H9 (cell line): ENCODE data around the gene EGLN1. TPM values are rescaled to one million over a fixed set of nuclear protein-coding genes. Genes with fewer than 3 reads are reported as not detected.

ENCODE experiments used
- DNase-seq: peaks from one replicate; pipeline ENCODE4 v3.0.0-alpha.2; 2017
- H2AFZ ChIP-seq: one replicate; pipeline ENCODE4 v1.6.1; 2013; ENCODE audit warnings: mild to moderate bottlenecking, low read length, control low read depth, moderate library complexity
- H2AK5ac ChIP-seq: 2 replicates; pipeline ENCODE4 v1.6.1; 2013; ENCODE audit warnings: low read length, control low read depth, mixed read lengths; ENCODE audit not compliant: insufficient read length
- H2BK120ac ChIP-seq: one replicate; pipeline ENCODE4 v1.6.1; 2013; ENCODE audit warnings: low read depth, mild to moderate bottlenecking, low read length, control low read depth, inconsistent platforms; ENCODE audit not compliant: poor library complexity, severe bottlenecking
- H2BK12ac ChIP-seq: 2 replicates; pipeline ENCODE4 v1.6.1; 2013; ENCODE audit warnings: low read length, control low read depth, mixed read lengths, low read depth; ENCODE audit not compliant: insufficient read length
- H2BK15ac ChIP-seq: 2 replicates; pipeline ENCODE4 v1.6.1; 2013; ENCODE audit warnings: low read depth, low read length, control low read depth
- H2BK20ac ChIP-seq: one replicate; pipeline ENCODE4 v1.6.1; 2013; ENCODE audit warnings: low read depth, mild to moderate bottlenecking, low read length, control low read depth, inconsistent platforms; ENCODE audit not compliant: poor library complexity, severe bottlenecking
- H2BK5ac ChIP-seq: 2 replicates; pipeline ENCODE4 v1.6.1; 2013; ENCODE audit warnings: low read length, control low read depth, mixed read lengths; ENCODE audit not compliant: insufficient read length
- H3K14ac ChIP-seq: 2 replicates; pipeline ENCODE4 v1.6.1; 2013; ENCODE audit warnings: low read length, control low read depth; ENCODE audit not compliant: insufficient read depth
- H3K18ac ChIP-seq: 2 replicates; pipeline ENCODE4 v1.6.1; 2013; ENCODE audit warnings: low read depth, mild to moderate bottlenecking, mixed read lengths, low read length, control low read depth; ENCODE audit not compliant: insufficient read length
- H3K23ac ChIP-seq: 2 replicates; pipeline ENCODE4 v1.6.1; 2013; ENCODE audit warnings: low read length, control low read depth, mixed read lengths, low read depth; ENCODE audit not compliant: insufficient read length
- H3K23me2 ChIP-seq: 2 replicates; pipeline ENCODE4 v1.6.1; 2013; ENCODE audit warnings: low read depth, mild to moderate bottlenecking, mixed read lengths, low read length, control low read depth; ENCODE audit not compliant: insufficient read length, poor library complexity, severe bottlenecking
- H3K27ac ChIP-seq: 2 replicates; pipeline ENCODE4 v1.5.1; 2013; ENCODE audit warnings: low read length, control low read depth, mixed read lengths, low read depth; ENCODE audit not compliant: insufficient read length
- H3K27me3 ChIP-seq: 2 replicates; pipeline ENCODE4 v1.6.1; 2013; ENCODE audit warnings: low read length, control low read depth, inconsistent platforms; ENCODE audit not compliant: insufficient read depth
- H3K4ac ChIP-seq: 2 replicates; pipeline ENCODE4 v1.6.1; 2013; ENCODE audit warnings: low read depth, mild to moderate bottlenecking, control low read depth, inconsistent platforms, low read length, moderate library complexity
- H3K4me1 ChIP-seq: 2 replicates; pipeline ENCODE4 v1.6.1; 2013; ENCODE audit warnings: low read length, control low read depth, inconsistent platforms; ENCODE audit not compliant: insufficient read depth
- H3K4me2 ChIP-seq: 2 replicates; pipeline ENCODE4 v1.6.1; 2013; ENCODE audit warnings: low read length, control low read depth, mixed read lengths; ENCODE audit not compliant: insufficient read length, insufficient read depth
- H3K56ac ChIP-seq: 2 replicates; pipeline ENCODE4 v1.6.1; 2013; ENCODE audit warnings: low read depth, mild to moderate bottlenecking, mixed read lengths, low read length, control low read depth; ENCODE audit not compliant: insufficient read length
- H3K79me1 ChIP-seq: 2 replicates; pipeline ENCODE4 v1.6.1; 2013; ENCODE audit warnings: low read depth, mild to moderate bottlenecking, moderate library complexity, low read length, control low read depth, inconsistent platforms; ENCODE audit not compliant: insufficient read depth, poor library complexity, severe bottlenecking
- H3K79me2 ChIP-seq: 2 replicates; pipeline ENCODE4 v1.6.1; 2013; ENCODE audit warnings: low read length, control low read depth, inconsistent platforms; ENCODE audit not compliant: insufficient read depth
- H3K9ac ChIP-seq: 2 replicates; pipeline ENCODE4 v1.6.1; 2013; ENCODE audit warnings: low read length, control low read depth, mixed read lengths; ENCODE audit not compliant: insufficient read length; ENCODE audit errors: extremely low read depth
- H3K9me3 ChIP-seq: one replicate; pipeline ENCODE4 v1.6.1; 2013; ENCODE audit warnings: low read depth, low read length, inconsistent platforms; ENCODE audit not compliant: control insufficient read depth
- H3T11ph ChIP-seq: one replicate; pipeline ENCODE4 v1.6.1; 2013; ENCODE audit warnings: mild to moderate bottlenecking, low read length, control low read depth, inconsistent platforms
- H4K20me1 ChIP-seq: one replicate; pipeline ENCODE4 v1.6.1; 2013; ENCODE audit not compliant: control insufficient read depth, insufficient read length, insufficient read depth
- H4K5ac ChIP-seq: 2 replicates; pipeline ENCODE4 v1.6.1; 2013; ENCODE audit warnings: low read depth, mild to moderate bottlenecking, mixed read lengths, low read length, control low read depth; ENCODE audit not compliant: insufficient read length
- H4K8ac ChIP-seq: replicated peaks from 2 replicates; pipeline ENCODE4 v1.6.1; 2013; ENCODE audit warnings: low read length, control low read depth, mixed read lengths, low read depth; ENCODE audit not compliant: insufficient read length
- H4K91ac ChIP-seq: 2 replicates; pipeline ENCODE4 v1.6.1; 2013; ENCODE audit warnings: low read depth, mild to moderate bottlenecking, moderate library complexity, mixed read lengths, low read length, control low read depth; ENCODE audit not compliant: insufficient read length
- H3K27ac Mint-ChIP-seq, 3 experiments: 2 replicates in 2 of 3; 3 replicates in 1 of 3; pipeline ENCODE4 v1.8.0; 2020 to 2021; ENCODE audit warnings: mixed read lengths in 3 of 3, mild to moderate bottlenecking in 1 of 3, moderate library complexity in 1 of 3
- H3K27me3 Mint-ChIP-seq: 2 replicates; pipeline ENCODE4 v1.8.0; 2021; ENCODE audit warnings: low read depth, mild to moderate bottlenecking, moderate library complexity, mixed read lengths
- H3K36me3 Mint-ChIP-seq, 3 experiments: 2 replicates in 2 of 3; 3 replicates in 1 of 3; pipeline ENCODE4 v1.8.0; 2020 to 2021; ENCODE audit warnings: low read depth in 3 of 3, mixed read lengths in 3 of 3; ENCODE audit not compliant: insufficient read depth in 1 of 3
- H3K4me1 Mint-ChIP-seq, 2 experiments: 2 replicates each; pipeline ENCODE4 v1.8.0; 2020; ENCODE audit warnings: mixed read lengths in 2 of 2
- H3K4me3 Mint-ChIP-seq, 2 experiments: 2 replicates in 1 of 2; 3 replicates in 1 of 2; pipeline ENCODE4 v1.8.0; 2020 to 2021; ENCODE audit warnings: mild to moderate bottlenecking in 2 of 2, mixed read lengths in 2 of 2, moderate library complexity in 1 of 2
- H3K9me3 Mint-ChIP-seq, 2 experiments: 2 replicates in 1 of 2; 3 replicates in 1 of 2; pipeline ENCODE4 v1.8.0; 2020; ENCODE audit warnings: mild to moderate bottlenecking in 2 of 2, mixed read lengths in 2 of 2, moderate library complexity in 1 of 2
- WGBS: extraction: QIAGEN DNeasy Blood & Tissue Kit; methylation state at CpG from one replicate; pipeline ENCODE4 v1.1.7; 2013; ENCODE audit warnings: missing lambda C conversion rate, low lambda C conversion rate, mixed read lengths; ENCODE audit not compliant: insufficient read length; ENCODE audit errors: extremely low coverage; 5-methylcytosine and 5-hydroxymethylcytosine counted together
- total RNA-seq: library from RNA; stranded (reverse); gene quantifications from 2 replicates; pipeline ENCODE4 v1.2.1, GENCODE V29; 2021
- TF ChIP-seq, protein P1 (sequence below): fragments of 200-600 bp; sonication (generic); conservative IDR thresholded peaks from 3 replicates; pipeline ENCODE4 v1.8.0; 2021; ENCODE audit warnings: antibody characterized with exemption, mild to moderate bottlenecking

The EGLN1 gene
- total RNA-seq, 1 experiment from 2014 or later, result 8.4 TPM

DNA sequence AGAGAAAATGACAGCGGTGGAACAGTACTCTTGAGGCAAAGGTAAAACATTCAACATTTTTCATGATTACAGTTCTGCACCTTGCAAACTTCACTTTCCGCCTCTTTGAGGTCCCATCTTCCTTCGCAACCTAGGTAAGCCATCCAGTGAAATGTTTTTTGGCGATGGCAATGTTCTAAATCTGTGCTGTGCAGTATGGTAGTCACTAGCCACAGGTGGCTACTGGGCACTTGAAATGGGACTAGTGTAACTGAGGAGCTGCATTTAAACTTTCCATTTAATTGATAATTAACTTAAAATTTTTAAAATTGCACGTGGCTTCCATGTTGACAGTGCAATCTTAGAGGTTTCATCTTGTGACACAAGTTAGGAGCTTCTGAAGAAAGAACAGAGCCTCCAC, 97.4 kb downstream of the EGLN1 start:
- Histone ChIP-seq H3K14ac (no peak overlapping the region), H2BK120ac (no peak overlapping the region), H3K56ac (no peak overlapping the region), H2BK15ac (no peak overlapping the region), H4K20me1 (no peaks in the 10 kb centered on the region), H3K23ac (no peak overlapping the region), H3K18ac (no peak overlapping the region), H2BK20ac (no peak overlapping the region), H3K4ac (no peak overlapping the region), H4K5ac (no peak overlapping the region), H3K27ac (no peak overlapping the region), H3K4me2 (no peak overlapping the region), H3K9me3 (no peaks in the 10 kb centered on the region), H3K23me2 (no peaks in the 10 kb centered on the region), H2AK5ac (no peak overlapping the region), H4K91ac (no peak overlapping the region), H2AFZ (no peak overlapping the region), H3T11ph (no peak overlapping the region), H3K79me1 (no peaks in the 10 kb centered on the region), H3K9ac (no peak overlapping the region), H2BK5ac (no peak overlapping the region), H2BK12ac (no peak overlapping the region), H4K8ac (no peak overlapping the region), H3K79me2 (no peaks in the 10 kb centered on the region), H3K27me3 (no peaks in the 10 kb centered on the region), H3K4me1 (no peaks in the 10 kb centered on the region)
- Mint-ChIP-seq H3K27me3 (no peaks in the 10 kb centered on the region; the same call in 1 of the 2 replicates), H3K9me3 (no peaks in the 10 kb centered on the region), H3K36me3 (no peaks in the 10 kb centered on the region), H3K4me3 (no peak overlapping the region), H3K27ac (no peak overlapping the region), H3K4me1 (peaks cover 3 to 4% of the 10 kb centered on the region in 2 experiments; a peak in 3 of 4 replicates)
- TF ChIP-seq, protein P1, sequence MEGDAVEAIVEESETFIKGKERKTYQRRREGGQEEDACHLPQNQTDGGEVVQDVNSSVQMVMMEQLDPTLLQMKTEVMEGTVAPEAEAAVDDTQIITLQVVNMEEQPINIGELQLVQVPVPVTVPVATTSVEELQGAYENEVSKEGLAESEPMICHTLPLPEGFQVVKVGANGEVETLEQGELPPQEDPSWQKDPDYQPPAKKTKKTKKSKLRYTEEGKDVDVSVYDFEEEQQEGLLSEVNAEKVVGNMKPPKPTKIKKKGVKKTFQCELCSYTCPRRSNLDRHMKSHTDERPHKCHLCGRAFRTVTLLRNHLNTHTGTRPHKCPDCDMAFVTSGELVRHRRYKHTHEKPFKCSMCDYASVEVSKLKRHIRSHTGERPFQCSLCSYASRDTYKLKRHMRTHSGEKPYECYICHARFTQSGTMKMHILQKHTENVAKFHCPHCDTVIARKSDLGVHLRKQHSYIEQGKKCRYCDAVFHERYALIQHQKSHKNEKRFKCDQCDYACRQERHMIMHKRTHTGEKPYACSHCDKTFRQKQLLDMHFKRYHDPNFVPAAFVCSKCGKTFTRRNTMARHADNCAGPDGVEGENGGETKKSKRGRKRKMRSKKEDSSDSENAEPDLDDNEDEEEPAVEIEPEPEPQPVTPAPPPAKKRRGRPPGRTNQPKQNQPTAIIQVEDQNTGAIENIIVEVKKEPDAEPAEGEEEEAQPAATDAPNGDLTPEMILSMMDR, result no peak
- WGBS, result no CpG with 5 or more reads among the region's 5 CpGs
- DNase-seq, result no peak
